Mucosa of descending colon (tissue), 3 donors: ENCODE measurements around the gene PTPN1. TPM values are rescaled to one million over a fixed set of nuclear protein-coding genes. Genes with fewer than 3 reads are reported as not detected.

Experiments used
- ATAC-seq: fragments of 200-7000 bp; cut with Tn5 transposase; one replicate; pipeline ENCODE4 v1.9.1; 2020; ENCODE audit warnings: mild to moderate bottlenecking, moderate library complexity
- DNase-seq, 3 donors: peaks; one replicate each; pipeline ENCODE4 v3.0.0-alpha.2; 2020
- H3K36me3 ChIP-seq: fragments of 200-600 bp; one replicate; pipeline ENCODE4 v1.8.0; 2021; ENCODE audit warnings: low read depth, mild to moderate bottlenecking
- H3K4me1 ChIP-seq: fragments of 200-600 bp; one replicate; pipeline ENCODE4 v1.8.0; 2021; ENCODE audit warnings: low read depth, mild to moderate bottlenecking
- H3K4me3 ChIP-seq: fragments of 200-600 bp; one replicate; pipeline ENCODE4 v1.8.0; 2021; ENCODE audit warnings: mild to moderate bottlenecking
- H3K9me3 ChIP-seq: fragments of 200-600 bp; one replicate; pipeline ENCODE4 v1.8.0; 2021; ENCODE audit warnings: mild to moderate bottlenecking
- CTCF ChIP-seq: fragments of 200-600 bp; IDR thresholded peaks from one replicate; pipeline ENCODE4 v1.8.0; 2022; ENCODE audit warnings: antibody characterized with exemption, mild to moderate bottlenecking
- intact Hi-C, 2 donors: fragments of 100-400 bp; cut with DNase I in 1 of 2; cut with micrococcal nuclease in 1 of 2; formaldehyde crosslinking; loops; one replicate each; pipeline versions ENCODE4 v1.11.0 to v1.11.1; 2022; cut with DNase I, micrococcal nuclease
- total RNA-seq, 3 donors: library from RNA; stranded (reverse); fragmentation: NEBNext Ultra II Directional in 2 of 3; extraction: Animal tissue kit (Norgen Biotek cat#: 25700) in 2 of 3; gene quantifications; one replicate each; pipeline versions ENCODE4 v1.2.1 to v1.2.4, GENCODE V29; 2021 to 2023
- donor health status: DM: no; HTN: no; CAD: no; lungs with moderate emphysema.
- donor health status: DM: no; HTN: no; CAD: no.
- donor health status: DM: no; HTN: yes; CAD: no.

The PTPN1 gene
- total RNA-seq, 3 donors from 2014 or later, result 33.2 to 35.1 (median 33.4) TPM

GRCh38 chr20:50493881-50494253 is 16.3 kb upstream of the PTPN1 start:
- Histone ChIP-seq H3K9me3 (no peaks in the 10 kb centered on the region), H3K36me3 (no peaks in the 10 kb centered on the region), H3K4me3 (no peak overlapping the region), H3K4me1 (no peaks in the 10 kb centered on the region)
- no peak for TF ChIP-seq CTCF
- ATAC-seq, result no peak
- intact Hi-C loops, result no loop called here
- DNase-seq, result no peak

DNA sequence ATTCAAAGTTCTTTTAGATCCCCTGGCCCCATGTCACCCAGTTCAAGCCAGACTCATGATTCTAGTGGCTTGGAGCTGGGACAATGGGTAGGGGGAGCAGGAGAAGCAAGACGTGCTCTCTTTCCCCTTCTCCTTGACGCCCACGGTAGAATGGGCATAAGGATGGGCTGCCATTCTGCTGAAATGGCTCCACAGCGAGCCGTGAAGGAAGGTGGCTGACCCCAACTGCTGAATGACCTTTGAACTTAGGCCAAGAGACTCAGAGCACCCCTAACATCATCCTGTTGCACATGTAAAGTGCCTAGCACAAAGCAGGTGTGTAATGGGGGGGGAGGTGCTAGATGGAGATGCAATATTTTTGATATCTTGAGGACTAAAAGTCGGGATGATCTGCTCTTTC is 15.8 kb upstream of the PTPN1 start:
- H3K4me3 ChIP-seq, result no peak overlapping the region
- intact Hi-C loops, result no loop called here
- no peak for DNase-seq
- no peaks in the 10 kb centered on the region for H3K4me1 ChIP-seq
- H3K9me3 ChIP-seq, result no peaks in the 10 kb centered on the region
- no peaks in the 10 kb centered on the region for H3K36me3 ChIP-seq
- TF ChIP-seq CTCF, result no peak
- ATAC-seq, result no peak

DNA sequence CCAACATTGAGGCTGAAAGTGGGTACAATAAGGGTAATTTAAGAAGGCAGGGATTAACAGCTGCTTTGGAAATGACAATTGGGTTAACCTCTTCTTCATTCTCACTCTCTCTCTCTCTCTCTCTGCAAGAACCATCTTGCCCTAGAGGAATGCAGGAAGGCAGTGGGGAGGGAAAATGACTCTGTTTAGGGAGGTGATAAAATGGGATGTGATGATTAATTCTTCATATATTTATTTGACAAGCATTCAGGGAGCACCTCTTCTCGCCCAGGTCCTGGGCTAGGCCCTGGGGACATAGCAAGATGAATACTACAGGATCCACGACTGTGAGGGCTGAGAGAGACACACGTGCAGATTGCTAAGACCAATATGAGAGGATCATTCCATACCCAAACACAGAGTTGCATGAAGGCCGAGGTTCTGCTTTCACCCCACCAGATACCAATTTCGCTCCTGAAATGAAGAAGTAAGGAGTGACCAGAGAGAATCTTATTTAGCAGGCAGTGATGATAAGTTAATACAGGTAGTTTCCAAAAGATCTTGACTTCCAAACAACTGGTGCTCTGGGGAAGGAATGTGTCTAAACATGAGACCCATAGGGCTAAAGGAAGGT is 13.3 kb upstream of the PTPN1 start:
- Histone ChIP-seq H3K36me3 (no peaks in the 10 kb centered on the region), H3K4me1 (no peaks in the 10 kb centered on the region), H3K4me3 (no peak overlapping the region), H3K9me3 (no peaks in the 10 kb centered on the region)
- intact Hi-C loops, result no loop called here
- no peak for TF ChIP-seq CTCF
- DNase-seq, result no peak
- ATAC-seq, result no peak

GRCh38 chr20:50498071-50498776 is 12.0 kb upstream of the PTPN1 start:
- intact Hi-C loops, result no loop called here

GRCh38 chr20:50499938-50500337 is 10.2 kb upstream of the PTPN1 start:
- peaks cover 2% of the 10 kb centered on the region for H3K4me1 ChIP-seq
- no peak for ATAC-seq
- no peaks in the 10 kb centered on the region for H3K9me3 ChIP-seq
- no peak for DNase-seq
- H3K36me3 ChIP-seq, result no peaks in the 10 kb centered on the region
- no peak for TF ChIP-seq CTCF
- H3K4me3 ChIP-seq, result no peak overlapping the region
- intact Hi-C loops, result no loop called here

More at GRCh38 chr20:50498071-50498776, 12.0 kb upstream of the PTPN1 start:
- no peak overlapping the region for H3K4me3 ChIP-seq
- TF ChIP-seq CTCF, result no peak
- DNase-seq, result no peak
- H3K4me1 ChIP-seq, result no peaks in the 10 kb centered on the region
- no peaks in the 10 kb centered on the region for H3K9me3 ChIP-seq
- ATAC-seq, result peak; percentile 27
- H3K36me3 ChIP-seq, result no peaks in the 10 kb centered on the region
